Activated naive CD4-positive, alpha-beta T cell treated with anti-CD3 and anti-CD28 coated beads, Interleukin-2, amount 50 U/mL, for 24 hours (primary cell): Measurements from ENCODE around the gene RSPH1.

Source experiments
- H3K27ac Mint-ChIP-seq: one replicate; pipeline ENCODE4 v1.8.0; 2021; ENCODE audit warnings: mild to moderate bottlenecking, mixed read lengths
- H3K27me3 Mint-ChIP-seq: one replicate; pipeline ENCODE4 v1.8.0; 2021; ENCODE audit warnings: mixed read lengths
- H3K36me3 Mint-ChIP-seq: one replicate; pipeline ENCODE4 v1.8.0; 2021; ENCODE audit warnings: mixed read lengths
- H3K4me1 Mint-ChIP-seq: one replicate; pipeline ENCODE4 v1.8.0; 2021; ENCODE audit warnings: mixed read lengths
- H3K4me3 Mint-ChIP-seq: one replicate; pipeline ENCODE4 v1.8.0; 2021; ENCODE audit warnings: mild to moderate bottlenecking, mixed read lengths
- H3K9me3 Mint-ChIP-seq: one replicate; pipeline ENCODE4 v1.8.0; 2021; ENCODE audit warnings: mixed read lengths

The RSPH1 gene

DNA sequence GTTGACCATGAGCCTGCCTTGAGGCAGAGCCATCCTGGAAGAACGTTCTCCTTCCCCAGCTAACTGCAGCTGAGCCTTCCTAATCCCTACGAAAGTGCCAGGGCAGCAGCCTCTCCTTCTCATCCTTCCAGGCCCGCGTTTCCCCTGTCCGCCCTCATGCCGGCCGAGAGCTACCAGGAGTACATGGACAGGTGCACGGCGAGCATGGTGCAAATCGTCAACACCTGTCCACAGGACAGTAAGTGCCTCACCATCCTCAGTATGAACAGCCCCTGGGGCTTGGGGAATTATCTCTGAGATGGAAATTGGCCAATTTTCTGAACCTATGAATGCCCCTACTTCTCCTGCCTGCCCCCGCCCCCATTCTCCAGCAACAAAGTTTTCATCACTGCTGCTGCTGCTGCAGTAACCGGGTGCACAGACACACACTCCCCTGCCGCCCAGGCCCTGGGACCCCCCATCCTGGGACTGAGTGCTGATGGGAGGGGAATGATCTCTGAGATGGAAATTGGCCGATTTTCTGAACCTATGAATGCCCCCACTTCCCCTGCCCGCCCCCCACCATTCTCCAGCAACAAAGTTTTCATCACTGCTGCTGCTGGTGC lies 52.7 kb downstream of the RSPH1 start:
- peaks cover 46% of the 10 kb centered on the region for H3K4me1 Mint-ChIP-seq
- H3K27me3 Mint-ChIP-seq = no peaks in the 10 kb centered on the region
- peaks cover 29% of the 10 kb centered on the region for H3K36me3 Mint-ChIP-seq
- H3K9me3 Mint-ChIP-seq = no peaks in the 10 kb centered on the region
- H3K4me3 Mint-ChIP-seq = no peak overlapping the region
- H3K27ac Mint-ChIP-seq = peak overlapping the region; percentile 81

GRCh38 chr21:42441963-42442362 lies 54.1 kb downstream of the RSPH1 start:
- H3K9me3 Mint-ChIP-seq = no peaks in the 10 kb centered on the region
- no peak overlapping the region for H3K4me3 Mint-ChIP-seq
- H3K27me3 Mint-ChIP-seq = no peaks in the 10 kb centered on the region
- peaks cover 33% of the 10 kb centered on the region for H3K36me3 Mint-ChIP-seq
- peaks cover 46% of the 10 kb centered on the region for H3K4me1 Mint-ChIP-seq
- H3K27ac Mint-ChIP-seq = peak overlapping the region; percentile 60

- H3K27ac Mint-ChIP-seq = peak overlapping the region; percentile 19
These were observed 55.7 kb downstream of the RSPH1 start for GRCh38 chr21:42440187-42440792.

GRCh38 chr21:42439284-42440186 lies 56.5 kb downstream of the RSPH1 start:
- Mint-ChIP-seq H3K4me3 (no peak overlapping the region), H3K36me3 (peaks cover 38% of the 10 kb centered on the region), H3K4me1 (peaks cover 58% of the 10 kb centered on the region), H3K9me3 (no peaks in the 10 kb centered on the region), H3K27me3 (no peaks in the 10 kb centered on the region), H3K27ac (peak overlapping the region; percentile 69)

More at GRCh38 chr21:42440187-42440792, 55.7 kb downstream of the RSPH1 start:
- no peaks in the 10 kb centered on the region for H3K27me3 Mint-ChIP-seq
- no peak overlapping the region for H3K4me3 Mint-ChIP-seq
- no peaks in the 10 kb centered on the region for H3K9me3 Mint-ChIP-seq
- peaks cover 50% of the 10 kb centered on the region for H3K4me1 Mint-ChIP-seq
- peaks cover 34% of the 10 kb centered on the region for H3K36me3 Mint-ChIP-seq

DNA sequence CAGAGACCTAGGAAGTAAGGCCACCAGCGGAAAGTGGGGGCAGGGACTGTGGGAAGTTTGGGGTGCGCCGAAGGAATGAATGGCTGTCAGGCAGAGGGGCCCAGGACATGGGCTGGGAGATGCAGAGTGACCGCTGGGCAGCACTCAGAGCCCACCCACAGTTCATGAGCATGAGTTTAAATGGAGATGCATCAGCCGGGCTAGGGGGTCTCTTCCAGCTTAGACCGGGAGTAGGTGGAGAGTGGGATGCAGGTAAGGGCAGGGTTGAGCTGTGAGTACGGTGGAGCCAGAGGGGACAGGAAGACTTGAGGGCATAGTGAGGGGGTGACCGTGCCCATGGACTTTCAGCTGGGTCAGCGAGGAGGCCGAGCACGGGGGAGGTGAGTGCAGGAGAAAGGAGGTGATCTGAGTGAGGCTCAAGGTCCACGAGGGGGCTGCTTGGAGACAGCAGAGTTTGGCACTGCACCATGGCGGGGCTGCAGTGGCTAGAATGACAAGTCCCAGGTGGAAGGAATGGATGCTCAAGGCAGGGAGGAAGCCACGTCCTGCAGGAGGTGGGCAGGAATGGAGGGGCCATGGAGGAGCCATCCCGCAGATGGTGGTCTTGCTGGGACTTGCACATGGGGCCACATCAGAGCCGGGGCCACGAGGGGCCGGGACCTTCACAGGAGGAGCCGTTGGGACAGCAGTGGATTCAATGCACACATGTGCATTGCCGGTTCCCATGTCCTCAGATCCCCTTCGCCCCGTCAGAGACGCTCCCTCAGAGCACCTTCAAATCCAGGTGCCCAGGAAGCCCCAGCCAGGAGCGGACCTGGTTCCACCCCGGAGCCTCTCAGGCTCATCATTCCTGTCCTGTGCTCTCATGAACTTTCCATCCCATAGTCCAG lies 57.5 kb downstream of the RSPH1 start:
- H3K4me3 Mint-ChIP-seq = no peak overlapping the region
- no peaks in the 10 kb centered on the region for H3K9me3 Mint-ChIP-seq
- H3K27ac Mint-ChIP-seq = peak overlapping the region; percentile 77
- H3K36me3 Mint-ChIP-seq = peaks cover 41% of the 10 kb centered on the region
- no peaks in the 10 kb centered on the region for H3K27me3 Mint-ChIP-seq
- peaks cover 62% of the 10 kb centered on the region for H3K4me1 Mint-ChIP-seq

DNA sequence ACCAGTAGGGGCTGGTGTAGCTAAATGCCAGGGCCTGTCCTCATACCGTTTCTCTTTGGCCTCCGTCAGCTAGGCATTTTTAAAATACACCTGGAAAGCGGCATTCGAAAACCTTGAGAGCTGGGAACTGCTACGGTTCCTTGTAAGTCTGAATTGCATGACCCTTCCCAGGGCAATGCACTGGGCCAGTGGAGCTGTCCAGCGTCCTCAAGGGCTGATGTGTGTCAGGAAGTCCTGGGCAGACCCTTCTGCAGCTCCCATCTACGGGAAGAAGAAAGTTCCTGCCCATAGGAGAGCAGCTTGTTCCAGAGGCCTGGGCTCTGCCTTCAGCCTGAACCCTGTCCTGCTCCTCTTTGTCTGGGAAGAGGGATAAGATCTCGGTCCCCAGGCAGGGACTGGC lies 58.2 kb downstream of the RSPH1 start:
- peaks cover 47% of the 10 kb centered on the region for H3K36me3 Mint-ChIP-seq
- peak overlapping the region; percentile 70 for H3K27ac Mint-ChIP-seq
- no peaks in the 10 kb centered on the region for H3K27me3 Mint-ChIP-seq
- no peaks in the 10 kb centered on the region for H3K9me3 Mint-ChIP-seq
- H3K4me3 Mint-ChIP-seq = no peak overlapping the region
- peaks cover 69% of the 10 kb centered on the region for H3K4me1 Mint-ChIP-seq

DNA sequence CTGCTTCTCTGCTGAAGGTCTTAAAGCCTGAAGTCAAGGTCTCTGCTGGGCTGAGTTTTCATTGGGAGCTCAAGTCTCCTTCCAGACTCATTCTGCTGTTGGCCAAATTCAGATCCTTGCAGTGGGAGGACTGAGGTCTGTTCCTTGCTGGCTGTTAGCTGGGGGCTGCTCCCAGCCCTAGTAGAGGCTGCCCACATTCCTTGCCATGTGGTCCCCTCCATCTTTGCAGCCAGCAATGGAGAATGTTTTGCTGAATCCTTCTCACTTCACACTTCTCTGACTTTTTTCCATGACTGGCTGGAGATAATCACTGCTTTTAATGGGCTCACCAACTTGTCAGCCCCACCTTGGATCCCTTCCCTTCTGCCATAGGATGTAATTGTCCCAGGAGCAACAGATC lies 59.1 kb downstream of the RSPH1 start:
- H3K27ac Mint-ChIP-seq = no peak overlapping the region
- no peaks in the 10 kb centered on the region for H3K9me3 Mint-ChIP-seq
- no peak overlapping the region for H3K4me3 Mint-ChIP-seq
- H3K27me3 Mint-ChIP-seq = no peaks in the 10 kb centered on the region
- H3K4me1 Mint-ChIP-seq = peaks cover 73% of the 10 kb centered on the region
- peaks cover 51% of the 10 kb centered on the region for H3K36me3 Mint-ChIP-seq

DNA sequence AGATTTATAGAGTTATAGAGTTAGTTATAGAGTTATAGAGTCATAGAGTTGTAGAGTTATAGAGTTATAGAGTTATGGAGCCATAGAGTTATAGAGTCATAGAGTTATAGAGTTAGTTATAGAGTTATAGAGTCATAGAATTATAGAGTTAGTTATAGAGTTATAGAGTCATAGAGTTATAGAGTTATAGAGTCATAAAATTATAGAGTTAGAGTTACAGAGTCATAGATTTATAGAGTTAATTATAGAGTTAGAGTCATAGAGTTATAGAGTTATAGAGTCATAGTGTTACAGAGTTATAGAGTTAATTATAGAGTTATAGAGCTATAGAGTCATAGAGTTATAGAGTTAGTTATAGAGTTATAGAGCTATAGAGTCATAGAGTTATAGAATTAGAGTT lies 60.2 kb downstream of the RSPH1 start:
- Mint-ChIP-seq H3K4me3 (no peak overlapping the region), H3K27me3 (no peaks in the 10 kb centered on the region), H3K27ac (no peak overlapping the region), H3K36me3 (peaks cover 48% of the 10 kb centered on the region), H3K4me1 (peaks cover 70% of the 10 kb centered on the region), H3K9me3 (no peaks in the 10 kb centered on the region)

- H3K4me1 Mint-ChIP-seq = peaks cover 65% of the 10 kb centered on the region
- H3K36me3 Mint-ChIP-seq = peaks cover 43% of the 10 kb centered on the region
- no peak overlapping the region for H3K4me3 Mint-ChIP-seq
- H3K27ac Mint-ChIP-seq = peak overlapping the region; percentile 47
- H3K9me3 Mint-ChIP-seq = no peaks in the 10 kb centered on the region
- no peaks in the 10 kb centered on the region for H3K27me3 Mint-ChIP-seq
These were observed 60.6 kb downstream of the RSPH1 start for GRCh38 chr21:42435401-42435800.

DNA sequence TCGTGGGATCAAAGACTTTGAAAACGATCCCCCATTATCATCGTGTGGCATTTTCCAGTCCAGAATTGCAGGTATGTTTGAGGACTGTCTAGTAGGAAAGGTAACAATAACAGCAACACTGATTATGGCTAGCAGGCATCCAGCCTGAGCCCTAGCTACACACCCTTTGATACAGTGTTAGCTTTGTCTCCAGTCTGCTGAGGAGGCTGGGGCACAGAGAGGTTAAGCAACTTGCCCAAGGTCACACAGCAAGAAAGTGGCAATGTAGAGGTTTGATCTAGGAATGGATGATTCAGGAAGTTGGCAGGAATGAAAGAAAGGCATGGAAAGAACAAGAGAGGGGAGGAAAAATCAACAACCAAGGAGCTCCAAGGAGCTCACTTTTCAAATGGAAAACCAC lies 61.1 kb downstream of the RSPH1 start:
- H3K4me3 Mint-ChIP-seq = no peak overlapping the region
- H3K9me3 Mint-ChIP-seq = no peaks in the 10 kb centered on the region
- H3K4me1 Mint-ChIP-seq = peaks cover 61% of the 10 kb centered on the region
- peaks cover 43% of the 10 kb centered on the region for H3K36me3 Mint-ChIP-seq
- H3K27me3 Mint-ChIP-seq = no peaks in the 10 kb centered on the region
- H3K27ac Mint-ChIP-seq = peak overlapping the region; percentile 49

DNA sequence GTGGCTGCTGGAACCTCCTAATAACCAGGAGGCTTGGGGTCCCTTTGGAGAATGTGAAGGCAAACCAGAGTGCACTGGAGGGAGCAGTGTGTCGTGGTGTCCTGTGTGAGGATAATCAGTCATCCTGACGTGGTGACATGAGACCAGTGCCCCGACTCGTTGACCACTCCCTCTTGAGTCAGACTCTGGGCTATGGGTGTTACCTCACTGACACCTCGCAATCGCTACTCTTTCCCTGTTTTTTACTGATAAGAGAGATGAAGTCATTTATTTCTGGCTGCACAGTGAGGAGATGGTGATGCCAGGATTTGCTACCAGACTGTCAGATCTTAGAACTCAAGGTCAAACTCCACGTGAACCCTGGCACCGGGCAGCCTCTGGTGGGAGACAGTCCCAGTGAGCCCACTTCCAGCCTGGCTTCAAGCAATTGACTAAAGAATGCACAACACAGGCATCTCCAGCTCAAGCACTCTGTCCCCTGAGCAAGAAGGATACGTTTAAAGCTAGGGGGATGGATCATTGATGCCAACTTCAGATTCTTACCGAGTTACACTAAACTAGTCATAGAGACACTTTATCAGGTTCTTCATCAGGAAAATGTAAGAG lies 62.0 kb downstream of the RSPH1 start:
- Mint-ChIP-seq H3K4me1 (peaks cover 53% of the 10 kb centered on the region), H3K36me3 (peaks cover 40% of the 10 kb centered on the region), H3K27ac (peak overlapping the region; percentile 49), H3K9me3 (no peaks in the 10 kb centered on the region), H3K27me3 (no peaks in the 10 kb centered on the region), H3K4me3 (no peak overlapping the region)

DNA sequence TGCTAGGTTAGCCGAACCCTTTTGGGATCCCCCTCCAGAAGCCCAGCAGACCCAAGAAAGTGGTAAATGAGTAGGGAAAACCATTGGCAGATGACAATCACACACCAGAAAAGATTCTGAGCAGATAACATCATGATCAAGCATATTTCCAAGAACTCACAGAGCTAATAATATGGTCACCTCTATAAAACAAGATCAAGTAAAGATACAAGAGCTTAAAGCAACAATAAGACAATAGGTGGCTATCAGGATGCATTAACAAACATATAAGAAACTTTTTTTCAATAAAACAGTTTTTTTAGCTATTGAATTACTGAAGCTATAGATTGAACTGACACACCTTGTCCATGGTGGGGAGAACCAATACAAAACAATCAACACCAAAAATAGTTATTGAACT lies 63.3 kb downstream of the RSPH1 start:
- H3K27ac Mint-ChIP-seq = peak overlapping the region; percentile 57
- H3K4me1 Mint-ChIP-seq = peaks cover 51% of the 10 kb centered on the region
- H3K27me3 Mint-ChIP-seq = no peaks in the 10 kb centered on the region
- no peaks in the 10 kb centered on the region for H3K9me3 Mint-ChIP-seq
- no peak overlapping the region for H3K4me3 Mint-ChIP-seq
- H3K36me3 Mint-ChIP-seq = peaks cover 37% of the 10 kb centered on the region

GRCh38 chr21:42431196-42431595 lies 64.8 kb downstream of the RSPH1 start:
- peak overlapping the region; percentile 30 for H3K27ac Mint-ChIP-seq
- peaks cover 37% of the 10 kb centered on the region for H3K36me3 Mint-ChIP-seq
- no peaks in the 10 kb centered on the region for H3K27me3 Mint-ChIP-seq
- no peak overlapping the region for H3K4me3 Mint-ChIP-seq
- H3K9me3 Mint-ChIP-seq = no peaks in the 10 kb centered on the region
- peaks cover 54% of the 10 kb centered on the region for H3K4me1 Mint-ChIP-seq

DNA sequence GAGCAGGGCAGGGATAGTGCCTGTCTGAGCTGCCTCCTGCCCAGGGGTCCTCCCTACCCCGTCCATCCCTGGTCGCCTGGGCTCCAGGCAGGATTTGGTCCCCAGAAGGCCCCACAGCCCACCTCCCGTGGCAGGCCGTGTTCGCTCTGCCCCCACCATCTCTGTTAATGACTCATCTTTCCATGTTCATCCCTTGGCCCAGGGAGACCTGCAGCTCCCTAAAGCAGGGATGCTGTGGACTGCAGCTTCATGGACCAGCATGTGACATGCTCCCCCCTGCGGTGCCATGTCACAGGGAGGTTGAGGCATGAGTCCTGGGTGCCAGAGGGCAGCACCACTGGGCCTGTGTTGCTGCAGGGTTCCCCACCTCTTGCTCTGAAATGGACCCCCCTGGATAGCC lies 65.5 kb downstream of the RSPH1 start:
- Mint-ChIP-seq H3K36me3 (peaks cover 35% of the 10 kb centered on the region), H3K27ac (no peak overlapping the region), H3K4me3 (no peak overlapping the region), H3K9me3 (no peaks in the 10 kb centered on the region), H3K27me3 (no peaks in the 10 kb centered on the region), H3K4me1 (peaks cover 54% of the 10 kb centered on the region)

DNA sequence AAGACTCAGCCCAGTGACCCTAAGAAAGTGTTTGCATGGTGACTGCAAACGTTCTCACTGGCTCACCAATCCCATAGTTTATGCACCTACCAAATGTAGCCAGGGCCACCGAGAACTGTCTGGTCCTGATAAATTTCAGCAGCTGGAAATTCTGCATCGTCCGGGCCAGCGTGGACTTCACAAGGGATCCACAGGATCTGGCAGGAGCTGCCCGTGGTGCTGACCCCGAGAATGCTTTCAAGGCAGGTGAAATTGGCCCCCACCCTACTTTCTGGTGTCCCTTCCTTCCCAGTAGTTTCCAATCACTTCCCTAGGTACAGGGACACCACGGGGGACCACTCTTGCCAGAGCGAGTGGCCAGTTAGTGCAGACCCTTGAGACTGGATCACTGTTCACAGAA lies 66.2 kb downstream of the RSPH1 start:
- peaks cover 54% of the 10 kb centered on the region for H3K4me1 Mint-ChIP-seq
- H3K4me3 Mint-ChIP-seq = no peak overlapping the region
- H3K27ac Mint-ChIP-seq = peak overlapping the region; percentile 17
- no peaks in the 10 kb centered on the region for H3K9me3 Mint-ChIP-seq
- peaks cover 30% of the 10 kb centered on the region for H3K36me3 Mint-ChIP-seq
- H3K27me3 Mint-ChIP-seq = no peaks in the 10 kb centered on the region
